HUDEP-2 (cell line): ENCODE results near the gene GFI1B.
"Not testable (repeated sequence)": the region's sequence is repeated elsewhere in the genome, so short reads cannot be mapped to it uniquely, and the experiment has no call there.

ENCODE experiments used
- DNase-seq, 76 experiments: peaks; one replicate each; lab custom pipeline; 2025; ENCODE audit not compliant: unreplicated experiment in 76 of 76; lab: John Stamatoyannopoulos, UW

The GFI1B gene

DNA sequence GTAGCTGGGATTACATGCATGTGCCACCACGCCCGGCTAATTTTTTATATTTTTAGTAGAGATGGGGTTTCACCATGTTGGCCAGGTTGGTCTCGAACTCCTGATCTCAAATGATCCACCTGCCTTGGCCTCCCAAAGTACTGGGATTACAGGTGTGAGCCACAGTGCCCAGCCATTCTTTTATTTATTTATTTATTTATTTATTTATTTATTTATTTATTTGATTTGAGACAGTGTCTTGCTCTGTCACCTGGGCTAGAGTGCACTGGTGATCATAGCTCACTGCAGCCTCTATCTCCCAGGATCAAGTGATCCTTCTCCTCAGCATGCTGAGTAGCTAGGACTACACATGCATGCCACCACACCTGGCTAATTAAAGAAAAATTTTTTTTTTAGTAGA, 10.6 kb upstream of the GFI1B start:
- DNase-seq = not testable (repeated sequence)

DNA sequence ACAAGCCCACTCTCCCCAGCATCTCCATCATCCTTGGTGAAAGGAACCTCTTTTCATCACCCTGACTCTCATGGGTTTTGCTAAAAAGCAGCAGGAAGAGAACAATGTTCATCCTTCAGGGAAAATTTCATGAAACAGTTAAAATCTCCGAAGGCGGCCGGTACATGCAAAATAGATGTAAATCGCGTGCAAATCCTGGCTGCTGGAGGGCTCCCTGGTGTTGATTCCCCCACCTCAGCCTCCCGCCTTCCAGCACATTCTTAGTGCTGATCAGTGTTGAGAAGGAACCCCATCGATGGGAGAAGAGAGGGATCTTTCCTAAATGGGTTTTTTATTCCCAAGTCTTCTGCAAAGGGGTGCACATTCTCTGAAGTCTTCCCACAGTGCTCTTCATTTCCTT, 8.7 kb upstream of the GFI1B start:
- DNase-seq = no peak

GRCh38 chr9:132970324-132971062, 8.0 kb upstream of the GFI1B start:
- DNase-seq = no peak

- no peak for DNase-seq
These were observed 5.3 kb upstream of the GFI1B start for GRCh38 chr9:132973166-132973565.

- peak in 17 of 76 experiments; percentile 6 to 38 (median 25) for DNase-seq
These were observed 4.8 kb upstream of the GFI1B start for GRCh38 chr9:132973713-132974112.

GRCh38 chr9:132975961-132976360, 2.5 kb upstream of the GFI1B start:
- no peak for DNase-seq

DNA sequence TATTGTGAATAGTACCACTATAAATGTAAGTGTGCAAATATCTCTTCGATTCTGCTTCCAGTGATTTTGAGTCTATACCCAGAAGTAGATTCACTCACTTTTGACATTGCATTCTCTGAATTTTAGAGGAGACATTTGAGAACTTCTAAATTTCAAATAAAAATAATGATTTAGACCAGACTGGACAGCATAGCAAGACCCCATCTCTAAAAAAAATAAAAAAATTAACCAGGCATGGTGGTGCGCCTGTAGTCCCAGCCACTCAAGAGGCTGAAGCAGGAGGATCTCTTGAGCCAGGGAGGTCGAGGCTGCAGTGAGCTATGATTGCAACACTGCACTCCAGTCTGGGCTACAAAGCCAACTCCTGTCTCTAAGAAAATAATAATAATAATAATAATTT, 1.9 kb upstream of the GFI1B start:
- no peak for DNase-seq

GRCh38 chr9:132978112-132978450, 413 bp upstream of the GFI1B start:
- DNase-seq = no peak

- peak in 21 of 76 experiments; percentile 18 to 53 (median 37) for DNase-seq
These were observed 1.7 kb downstream of the GFI1B start for GRCh38 chr9:132980157-132980556.

DNA sequence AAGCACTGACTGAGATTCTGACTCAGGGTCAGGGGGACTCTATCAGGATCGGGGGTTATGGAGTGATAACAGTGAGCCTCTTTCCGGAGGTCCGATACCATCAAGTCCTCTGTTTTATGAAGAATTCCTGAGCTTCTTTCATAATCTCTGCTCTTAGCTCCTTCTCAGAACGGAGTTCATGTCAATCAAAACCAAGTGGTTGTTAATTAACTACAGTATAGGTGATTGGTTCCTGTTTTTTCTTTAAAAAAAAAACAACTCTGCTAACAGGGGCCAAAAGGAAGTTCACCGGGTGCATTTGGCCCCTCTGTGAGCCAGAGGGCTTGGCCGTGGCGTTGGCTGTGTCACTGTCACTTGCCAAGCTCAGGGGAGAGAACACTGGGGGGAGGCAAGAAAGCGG, 4.0 kb downstream of the GFI1B start:
- peak in 10 of 76 experiments; percentile 22 to 65 (median 50) for DNase-seq

GRCh38 chr9:132983491-132984201, 5.2 kb downstream of the GFI1B start:
- DNase-seq = peak in 16 of 76 experiments; percentile 22 to 65 (median 42)

GRCh38 chr9:132984202-132985070, 5.9 kb downstream of the GFI1B start:
- DNase-seq = peak in 75 of 76 experiments; percentile 41 to 93 (median 83)

- DNase-seq = no peak
These were observed 6.5 kb downstream of the GFI1B start for GRCh38 chr9:132985071-132985350.

DNA sequence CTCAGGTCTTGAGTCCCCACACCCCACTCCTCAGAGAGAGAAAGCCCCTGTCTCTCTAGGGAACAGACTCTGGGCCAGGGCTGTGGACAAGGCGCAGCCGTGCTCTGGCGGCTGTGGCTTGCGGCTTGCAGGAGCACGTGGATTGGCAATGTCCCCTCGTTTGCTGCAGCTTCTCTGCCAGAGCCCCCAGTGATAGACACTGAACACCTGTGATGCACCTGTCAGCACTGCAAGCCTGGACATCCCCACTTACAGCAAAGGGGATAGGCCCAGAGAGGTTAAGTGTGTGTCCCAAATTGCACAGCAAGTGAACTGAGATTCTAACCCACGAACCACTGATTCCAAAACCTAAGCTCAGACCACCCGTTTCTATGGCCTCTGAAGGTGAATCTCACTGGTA, 7.0 kb downstream of the GFI1B start:
- peak in 1 of 76 experiments; percentile 28 for DNase-seq

- DNase-seq = peak in 1 of 76 experiments; percentile 29
These were observed 7.6 kb downstream of the GFI1B start for GRCh38 chr9:132986114-132986513.

DNA sequence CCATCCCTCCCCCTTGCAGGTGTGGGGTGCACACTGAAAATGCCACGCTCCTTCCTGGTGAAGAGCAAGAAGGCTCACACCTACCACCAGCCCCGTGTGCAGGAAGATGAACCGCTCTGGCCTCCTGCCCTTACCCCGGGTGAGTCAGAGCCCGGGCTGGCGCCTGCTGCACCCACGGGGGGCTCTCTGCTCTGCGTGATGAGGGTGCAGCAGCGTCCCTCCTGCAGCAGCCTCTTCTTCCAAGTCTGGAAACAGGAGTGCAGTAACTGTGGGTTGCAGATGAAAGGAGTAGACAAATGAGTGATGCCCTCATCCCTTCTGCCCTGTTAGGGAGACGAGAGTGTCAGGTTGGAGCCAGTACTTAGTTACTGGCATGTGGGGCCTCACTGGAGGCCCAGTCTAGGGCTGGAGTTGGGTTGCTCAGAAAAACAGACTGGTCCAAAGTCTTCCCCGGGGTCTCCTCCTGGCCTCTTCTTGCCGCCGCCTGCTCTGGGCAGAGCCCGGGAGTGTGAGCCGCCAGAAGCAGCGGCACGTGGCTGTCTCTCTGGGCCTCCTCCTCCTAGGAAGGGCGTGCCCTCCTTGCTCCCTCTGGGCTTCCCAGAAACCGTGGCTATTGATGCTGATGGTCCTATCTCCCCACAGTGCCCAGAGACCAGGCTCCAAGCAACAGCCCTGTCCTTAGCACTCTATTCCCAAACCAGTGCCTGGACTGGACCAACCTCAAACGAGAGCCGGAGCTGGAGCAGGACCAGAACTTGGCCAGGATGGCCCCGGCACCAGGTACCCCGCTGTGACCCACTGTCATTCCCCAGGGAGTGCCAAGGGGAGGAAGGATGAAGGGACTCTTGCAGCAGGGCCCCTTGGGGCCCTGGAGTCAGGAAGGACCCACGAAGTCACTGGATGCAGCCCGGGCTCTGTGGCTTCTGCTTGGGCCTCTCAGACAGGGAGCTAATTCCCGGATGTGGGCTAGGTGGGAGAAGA, 8.4 kb downstream of the GFI1B start:
- DNase-seq = peak in 21 of 76 experiments; percentile 11 to 59 (median 39)

DNA sequence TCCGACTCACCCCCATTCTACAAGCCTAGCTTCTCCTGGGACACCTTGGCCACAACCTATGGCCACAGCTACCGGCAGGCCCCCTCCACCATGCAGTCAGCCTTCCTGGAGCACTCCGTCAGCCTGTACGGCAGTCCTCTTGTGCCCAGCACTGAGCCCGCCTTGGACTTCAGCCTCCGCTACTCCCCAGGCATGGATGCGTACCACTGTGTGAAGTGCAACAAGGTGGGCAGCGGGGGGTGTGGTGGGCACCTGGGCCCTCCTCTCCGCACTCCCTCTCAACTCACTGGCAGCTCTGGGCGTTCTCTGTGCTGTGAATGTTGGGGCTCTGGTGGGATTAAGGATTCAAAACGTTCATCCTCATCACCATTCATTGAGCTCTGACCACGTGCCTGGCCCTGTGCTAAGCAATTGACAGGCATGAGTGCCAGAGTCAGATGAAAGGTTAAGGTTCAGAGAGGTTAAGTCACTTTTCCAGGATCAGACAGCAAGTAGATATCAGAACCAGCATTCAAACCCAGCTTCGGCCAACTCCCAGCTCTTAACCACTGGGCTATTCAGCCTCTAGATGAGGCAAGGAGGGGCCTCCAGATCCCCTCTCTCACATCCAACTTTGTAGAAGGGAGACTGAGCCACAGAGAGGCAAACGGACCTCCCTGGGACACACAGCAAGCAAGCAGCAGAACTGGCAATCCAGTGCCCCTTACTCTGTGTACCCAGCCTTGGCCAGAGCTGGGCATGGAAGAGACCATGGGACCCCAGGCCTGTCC, 9.9 kb downstream of the GFI1B start:
- no peak for DNase-seq

DNA sequence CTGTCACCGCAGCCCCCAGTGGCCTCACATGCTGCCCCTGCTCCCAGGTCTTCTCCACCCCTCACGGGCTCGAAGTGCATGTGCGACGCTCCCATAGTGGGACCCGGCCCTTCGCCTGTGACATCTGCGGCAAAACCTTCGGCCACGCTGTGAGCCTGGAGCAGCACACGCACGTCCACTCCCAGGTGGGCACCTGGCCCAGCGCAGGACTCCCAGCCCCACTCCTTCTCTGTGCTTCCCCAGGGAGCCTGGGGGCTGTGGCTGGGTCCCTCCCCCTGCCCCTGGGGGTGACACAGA, 10.5 kb downstream of the GFI1B start:
- no peak for DNase-seq

GRCh38 chr9:132989414-132989996, 11.0 kb downstream of the GFI1B start:
- no peak for DNase-seq
